Measurements from ENCODE around the gene ERC1.
"Not testable (repeated sequence)": the region's sequence is repeated elsewhere in the genome, so short reads cannot be mapped to it uniquely, and the experiment has no call there.

GRCh38 chr12:1208719-1209118, 217.7 kb downstream of the ERC1 start:
- TF ChIP-seq CTCF (IDR thresholded peaks at IDR 0.05; ENCODE audit: poor library complexity); EZH2phosphoT487 (IDR thresholded peaks at IDR 0.05; ENCODE audit: low read depth, severe bottlenecking, unreplicated experiment); EZH2 (IDR thresholded peaks at IDR 0.05; ENCODE audit: borderline replicate concordance): not testable (repeated sequence)

Measured in hepatocyte (in vitro differentiated cells).